Cardiac septum (tissue), 1 donor: ENCODE data around the gene CDC42BPB. TPM values are rescaled to one million over a fixed set of nuclear protein-coding genes. Genes with fewer than 3 reads are reported as not detected.

Source experiments
- DNase-seq: peaks from one replicate; pipeline ENCODE4 v3.0.0-alpha.2; 2020; ENCODE audit warnings: low spot score
- intact Hi-C: fragments of 100-400 bp; cut with DNase I; formaldehyde crosslinking; loops from one replicate; pipeline ENCODE4 v1.14.0; 2022
- total RNA-seq: library from RNA; stranded (reverse); fragmentation: NEBNext Ultra II Directional; extraction: Animal tissue kit (Norgen Biotek cat#: 25700); gene quantifications from one replicate; pipeline ENCODE4 v1.2.1, GENCODE V29; 2021
- donor health status: DM: no; HTN: no; CAD: no.

Gene CDC42BPB
- total RNA-seq, 1 donor from 2014 or later, result 81.8 TPM

GRCh38 chr14:102980409-102980810, 76.9 kb downstream of the CDC42BPB start:
- intact Hi-C loops, result no loop called here
- DNase-seq, result no peak

- intact Hi-C loops, result no loop called here
- no peak for DNase-seq
Measured at GRCh38 chr14:102979406-102979805, 77.9 kb downstream of the CDC42BPB start.

- no peak for DNase-seq
- intact Hi-C loops, result no loop called here
Measured at GRCh38 chr14:102977475-102977874, 79.9 kb downstream of the CDC42BPB start.

- intact Hi-C loops, result no loop called here
- no peak for DNase-seq
Measured at GRCh38 chr14:102975662-102976061, 81.7 kb downstream of the CDC42BPB start.

DNA sequence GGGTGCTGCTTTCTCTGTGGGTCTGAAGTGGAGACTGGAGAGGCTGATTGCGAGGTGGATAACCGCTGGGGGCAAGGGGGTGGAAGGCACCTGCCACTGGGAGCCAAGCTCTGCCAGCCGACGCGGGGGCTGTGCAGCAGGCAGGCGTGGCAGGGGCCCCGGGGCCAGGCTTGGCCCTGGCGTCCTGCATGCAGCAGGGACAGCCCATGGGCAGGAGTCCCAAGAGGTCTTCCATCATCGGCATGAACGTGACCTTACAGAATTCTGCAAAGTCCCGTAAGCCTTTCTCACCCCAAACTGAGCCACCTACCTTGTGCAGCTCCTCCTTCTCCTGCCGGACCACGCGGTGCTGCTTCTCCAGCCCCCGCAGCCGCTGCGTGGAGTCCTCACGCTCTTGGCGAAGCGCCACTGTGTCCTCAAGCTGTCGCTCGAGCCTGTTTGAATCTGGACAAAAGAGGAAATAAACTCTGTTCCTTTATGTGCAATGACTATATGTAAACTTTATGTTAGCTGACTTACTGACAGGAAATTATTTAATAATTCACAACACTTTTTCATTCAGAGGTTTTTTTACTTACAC, 83.6 kb downstream of the CDC42BPB start:
- intact Hi-C loops, result no loop called here
- no peak for DNase-seq

DNA sequence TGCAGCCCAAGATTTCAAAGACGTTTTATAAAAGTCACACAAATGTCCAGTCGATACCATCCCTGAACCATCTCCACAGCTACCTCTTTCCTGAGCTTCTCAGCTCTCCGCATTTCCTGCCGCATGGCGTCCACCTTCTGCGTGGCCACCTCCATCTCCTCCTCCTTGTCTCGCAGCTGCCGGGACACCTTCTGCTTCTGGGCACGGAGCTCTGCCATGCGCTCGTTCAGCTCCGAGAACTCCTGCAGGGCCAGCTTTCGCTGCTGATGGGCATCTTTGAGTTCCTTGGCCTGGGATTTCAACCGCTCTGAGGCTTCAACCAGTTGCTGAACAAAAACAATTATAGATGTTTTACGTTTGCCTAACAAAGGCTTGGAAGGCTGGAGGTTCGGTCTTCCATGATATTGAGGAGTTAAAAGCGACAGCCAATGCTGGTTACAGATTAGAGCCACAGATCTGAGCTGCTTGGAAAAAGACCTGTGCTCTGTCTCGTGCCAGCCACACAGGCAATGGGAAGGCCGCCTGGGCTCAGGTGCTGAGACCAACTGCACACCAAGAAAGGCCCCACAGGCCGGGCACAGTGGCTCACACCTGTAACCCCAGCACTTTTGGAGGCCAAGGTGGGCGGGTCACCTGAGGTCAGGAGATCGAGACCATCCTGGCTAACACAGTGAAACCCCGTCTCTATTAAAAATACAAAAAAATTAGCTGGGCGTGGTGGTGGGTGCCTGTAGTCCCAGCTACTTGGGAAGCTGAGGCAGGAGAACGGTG, 85.3 kb downstream of the CDC42BPB start:
- no peak for DNase-seq
- intact Hi-C loops, result no loop called here

GRCh38 chr14:102971314-102971713, 86.0 kb downstream of the CDC42BPB start:
- intact Hi-C loops, result no loop called here
- no peak for DNase-seq

DNA sequence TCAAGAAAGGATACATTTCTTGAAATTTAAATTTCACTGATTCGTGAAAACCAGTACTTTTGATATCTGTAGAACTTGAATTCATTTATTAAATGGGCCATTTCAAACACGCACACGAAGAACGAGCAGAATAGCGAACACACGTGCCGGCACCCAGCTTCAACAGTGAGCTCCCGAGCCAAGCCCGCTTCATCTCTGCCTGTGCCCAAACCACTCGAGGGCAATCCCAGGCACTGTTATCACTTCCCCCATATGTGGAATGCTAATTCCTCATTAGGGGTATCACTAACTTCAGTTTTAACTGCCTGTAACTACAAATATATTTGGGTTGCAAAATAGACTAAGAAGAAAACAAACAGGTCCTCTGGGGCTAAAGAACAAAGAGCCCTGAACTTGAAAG, 86.9 kb downstream of the CDC42BPB start:
- intact Hi-C loops, result no loop called here

DNA sequence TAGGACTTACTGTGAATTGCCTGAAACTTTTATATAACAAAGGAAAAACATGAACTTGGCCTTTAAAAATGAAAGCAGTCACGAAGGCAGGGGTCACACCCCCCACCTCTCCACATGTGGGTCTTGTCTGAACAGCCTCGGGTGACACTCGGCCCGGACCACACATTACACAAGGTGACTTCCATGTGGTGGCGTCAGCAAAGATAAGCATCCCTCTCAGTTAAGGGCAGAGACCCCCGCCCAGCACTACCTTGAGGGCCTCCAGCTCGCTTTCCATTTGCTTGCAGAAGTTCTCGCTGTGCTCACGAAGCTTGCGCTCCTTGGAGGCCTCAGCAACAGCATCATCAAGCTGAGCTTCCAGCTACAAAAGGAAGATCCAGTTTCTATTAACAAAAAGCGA, 87.4 kb downstream of the CDC42BPB start:
- intact Hi-C loops, result no loop called here
- DNase-seq, result no peak

More for the DNA sequence above, 86.9 kb downstream of the CDC42BPB start:
- no peak for DNase-seq

- no peak for DNase-seq
- intact Hi-C loops, result no loop called here
Measured at GRCh38 chr14:102969060-102969791, 88.1 kb downstream of the CDC42BPB start.

GRCh38 chr14:102968306-102968705, 89.0 kb downstream of the CDC42BPB start:
- no peak for DNase-seq
- intact Hi-C loops, result no loop called here

DNA sequence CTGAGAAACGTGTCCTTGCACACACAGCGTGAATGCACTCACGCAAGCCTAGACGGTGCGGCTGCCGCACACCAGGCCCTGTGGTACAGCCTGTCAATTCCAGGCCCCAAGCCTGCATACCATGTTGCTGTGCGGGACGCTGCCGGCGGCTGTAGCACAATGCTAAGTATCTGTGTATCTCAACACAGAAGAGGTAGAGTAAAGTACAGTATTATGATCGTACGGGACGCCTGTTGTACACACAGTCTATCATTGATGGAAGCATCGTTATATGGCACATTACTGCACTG, 89.9 kb downstream of the CDC42BPB start:
- intact Hi-C loops, result no loop called here
- DNase-seq, result no peak

DNA sequence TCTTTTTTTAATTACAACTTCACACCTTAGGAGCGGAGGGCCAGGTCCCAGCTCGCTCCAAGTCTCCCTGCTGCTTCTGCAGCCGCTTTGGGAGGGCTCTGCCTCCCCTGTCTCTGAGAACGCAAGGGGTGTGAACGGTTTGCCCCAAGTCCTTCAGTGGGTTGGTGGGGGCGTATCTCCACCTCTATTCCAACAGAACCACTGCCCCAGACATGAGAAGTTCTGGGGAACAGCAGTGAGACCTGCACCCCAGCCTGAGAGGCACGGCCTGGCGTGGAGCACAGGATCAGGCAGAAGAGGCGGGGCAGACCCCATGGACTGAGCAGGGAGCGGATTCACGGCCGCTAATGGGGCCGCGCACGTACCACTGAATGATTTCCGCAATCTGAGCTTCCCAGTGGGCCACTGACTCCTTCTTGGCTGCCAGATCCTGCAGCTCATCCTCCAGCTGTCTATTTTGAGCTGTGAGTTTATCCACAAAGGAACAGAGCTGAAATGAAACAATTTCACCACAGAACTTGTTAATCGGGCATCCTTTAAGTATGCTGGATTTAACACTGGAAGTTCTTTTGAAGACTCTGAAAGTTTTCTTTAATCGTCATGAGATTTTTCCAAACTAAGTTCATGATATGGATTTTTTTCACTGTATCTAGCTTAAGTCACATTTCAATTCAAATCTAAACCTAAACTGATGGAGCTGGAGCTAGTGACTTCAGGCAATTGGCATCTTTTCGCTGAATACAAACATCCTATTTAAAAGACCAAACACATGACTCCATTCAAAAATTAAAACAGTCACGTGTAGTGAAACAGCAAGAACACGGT, 90.5 kb downstream of the CDC42BPB start:
- intact Hi-C loops, result no loop called here
- no peak for DNase-seq

- DNase-seq, result no peak
- intact Hi-C loops, result no loop called here
Measured at GRCh38 chr14:102965971-102966655, 91.2 kb downstream of the CDC42BPB start.

DNA sequence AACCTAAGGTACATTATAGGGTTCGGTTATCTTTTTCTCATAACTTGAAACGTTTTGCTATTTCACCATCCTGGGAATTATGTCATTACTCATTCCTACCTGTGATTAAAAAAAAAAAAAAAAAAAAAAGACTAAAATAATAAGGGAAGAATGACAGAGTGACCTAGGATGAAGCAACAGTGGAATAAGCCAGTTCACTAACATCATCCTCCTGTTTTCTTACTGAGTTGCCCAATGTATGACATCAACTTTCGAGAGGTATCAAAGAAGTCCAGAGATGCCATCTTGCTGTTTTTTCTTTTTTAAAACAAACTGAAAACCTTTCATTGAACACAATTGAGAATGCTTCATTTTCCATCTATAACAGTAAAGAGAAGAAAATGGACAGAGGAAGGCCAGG, 92.1 kb downstream of the CDC42BPB start:
- DNase-seq, result no peak
- intact Hi-C loops, result no loop called here

GRCh38 chr14:102964152-102964730, 93.1 kb downstream of the CDC42BPB start:
- intact Hi-C loops, result no loop called here
- no peak for DNase-seq

- DNase-seq, result no peak
- intact Hi-C loops, result no loop called here
Measured at GRCh38 chr14:102962111-102962627, 95.2 kb downstream of the CDC42BPB start.

GRCh38 chr14:102958461-102958860, 98.9 kb downstream of the CDC42BPB start:
- intact Hi-C loops, result no loop called here
- DNase-seq, result no peak

DNA sequence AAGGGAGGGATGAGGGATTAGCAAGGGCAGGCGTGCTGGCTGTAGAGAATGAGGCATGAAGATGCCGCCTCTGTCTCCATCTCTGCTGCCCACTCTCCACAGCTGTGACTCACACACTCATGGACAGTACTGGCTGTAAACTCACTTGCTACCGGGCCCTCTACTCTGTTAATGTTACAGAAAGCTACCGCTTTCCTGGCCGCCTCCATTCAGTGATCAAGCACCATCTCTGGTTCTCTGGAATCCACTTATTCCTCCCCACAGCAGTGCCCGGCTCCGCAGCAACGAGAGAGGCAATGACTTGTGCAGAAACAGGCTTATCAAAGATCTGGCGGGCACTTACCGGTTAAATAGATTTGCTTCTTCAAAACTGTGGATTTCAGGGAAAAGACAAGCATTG, 100.1 kb downstream of the CDC42BPB start:
- intact Hi-C loops, result no loop called here
- no peak for DNase-seq
